SK-N-MC (cell line): ENCODE measurements around the gene SLC13A4.

Experiments used
- DNase-seq: peaks from one replicate; pipeline ENCODE4 v3.0.0-alpha.2; 2011; ENCODE audit warnings: low read depth, low spot score
- H3K27ac ChIP-seq: fragments of 200-600 bp; sonication (generic); 2 replicates; pipeline ENCODE4 v1.5.1; 2016; ENCODE audit warnings: mixed run types
- H3K36me3 ChIP-seq: fragments of 200-600 bp; sonication (generic); 2 replicates; pipeline ENCODE4 v1.6.1; 2017; ENCODE audit warnings: antibody characterized with exemption, low read length, mixed read lengths; ENCODE audit not compliant: insufficient read depth
- H3K4me3 ChIP-seq: fragments of 200-600 bp; sonication (generic); 2 replicates; pipeline ENCODE4 v1.5.1; 2016
- H3K9ac ChIP-seq: fragments of 200-600 bp; sonication (generic); 2 replicates; pipeline ENCODE4 v1.8.0; 2017; ENCODE audit warnings: mixed run types, mixed read lengths; ENCODE audit not compliant: insufficient read length
- H3K9me3 ChIP-seq: fragments of 200-600 bp; sonication (generic); 2 replicates; pipeline ENCODE4 v1.6.1; 2017; ENCODE audit warnings: low read depth, mild to moderate bottlenecking, antibody characterized with exemption, low read length, moderate library complexity, mixed read lengths
- EZH2 ChIP-seq: fragments of 200-600 bp; sonication (generic); IDR thresholded peaks from one replicate; pipeline ENCODE4 v1.6.1; 2017; ENCODE audit warnings: antibody characterized with exemption
- FOXP2 ChIP-seq: optimal IDR thresholded peaks from 2 replicates; pipeline ENCODE3; 2011; ENCODE audit warnings: mild to moderate bottlenecking, moderate library complexity; ENCODE audit not compliant: insufficient read depth; ENCODE audit errors: extremely low read length, control extremely low read depth
- POLR2AphosphoS5 ChIP-seq: IDR thresholded peaks from 2 replicates; pipeline ENCODE4 v1.6.1; 2012; ENCODE audit warnings: mild to moderate bottlenecking, low read depth, low read length, borderline replicate concordance

SLC13A4 gene

GRCh38 chr7:135729230-135729629 is 1.2 kb upstream of the SLC13A4 start:
- DNase-seq, result no peak
- no peak overlapping the region for H3K4me3 ChIP-seq
- TF ChIP-seq FOXP2 (no peak), POLR2AphosphoS5 (no peak), EZH2 (no peak)
- H3K9ac ChIP-seq, result no peak overlapping the region
- H3K27ac ChIP-seq, result no peak overlapping the region
- H3K9me3 ChIP-seq, result no peaks in the 10 kb centered on the region
- no peaks in the 10 kb centered on the region for H3K36me3 ChIP-seq

DNA sequence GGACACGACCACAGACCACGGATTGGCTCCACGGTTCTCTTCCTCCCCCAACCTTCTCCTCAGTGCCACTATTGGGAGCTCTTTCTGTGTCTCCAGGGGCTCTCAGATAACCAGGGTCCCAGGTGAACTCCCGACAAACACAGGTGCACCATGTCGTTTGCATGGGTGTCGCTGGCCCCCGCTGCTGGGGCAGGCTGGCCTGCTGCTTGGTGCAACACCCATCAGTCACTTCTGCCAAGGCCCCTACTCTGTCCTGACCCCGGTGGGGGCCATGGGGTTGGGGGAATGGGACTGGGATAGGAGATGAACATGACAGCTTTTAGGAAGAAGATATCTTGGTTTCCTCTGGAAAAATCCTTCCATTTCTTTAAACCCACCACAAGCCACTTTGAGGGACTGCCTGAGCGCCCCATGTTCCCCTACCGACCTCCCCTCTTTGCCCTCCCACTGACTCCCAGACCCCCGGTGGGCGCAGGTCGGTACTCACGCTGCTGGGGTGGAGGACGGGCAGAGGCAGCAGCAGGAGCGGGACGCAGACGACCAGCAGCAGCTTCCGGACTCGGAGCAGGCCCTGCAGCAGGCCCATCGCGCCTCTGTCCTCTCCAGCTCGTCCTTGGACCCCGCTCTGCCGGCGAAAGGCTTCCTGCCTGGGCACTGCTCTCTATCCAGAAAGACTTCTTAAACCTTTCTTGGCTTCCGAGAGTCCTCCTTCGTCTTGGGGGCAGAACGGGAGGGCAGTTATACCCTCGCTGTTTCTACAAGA is 894 bp downstream of the SLC13A4 start:
- Histone ChIP-seq H3K9ac (no peak overlapping the region), H3K4me3 (no peak overlapping the region), H3K36me3 (no peaks in the 10 kb centered on the region), H3K9me3 (no peaks in the 10 kb centered on the region), H3K27ac (no peak overlapping the region)
- DNase-seq, result no peak
- no peak for TF ChIP-seq POLR2AphosphoS5
- no peak for TF ChIP-seq EZH2
- no peak for TF ChIP-seq FOXP2

GRCh38 chr7:135726276-135726788 is 1.7 kb downstream of the SLC13A4 start:
- no peak overlapping the region for H3K27ac ChIP-seq
- no peaks in the 10 kb centered on the region for H3K36me3 ChIP-seq
- H3K9me3 ChIP-seq, result no peaks in the 10 kb centered on the region
- no peak overlapping the region for H3K4me3 ChIP-seq
- no peak for DNase-seq
- H3K9ac ChIP-seq, result no peak overlapping the region
- TF ChIP-seq FOXP2 (no peak), POLR2AphosphoS5 (no peak), EZH2 (no peak)

DNA sequence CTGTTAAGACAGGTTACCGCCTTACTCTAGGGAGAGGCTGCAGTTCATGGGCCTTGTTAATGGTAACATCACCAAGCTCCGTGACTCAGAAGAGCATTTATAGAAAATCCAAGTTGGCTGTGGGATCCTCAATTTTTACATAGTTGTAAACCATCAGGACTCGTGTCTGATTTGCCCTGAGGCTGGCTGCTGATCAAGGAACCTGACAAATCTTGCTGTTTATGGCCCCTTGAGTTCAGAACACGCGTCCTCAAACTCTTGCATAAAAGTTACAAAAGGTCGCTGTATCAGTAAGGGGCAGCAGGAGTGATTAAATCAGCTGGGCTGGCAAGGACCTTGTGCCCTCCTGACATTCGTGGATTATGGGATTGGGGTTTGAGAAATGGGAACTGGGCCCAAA is 4.6 kb downstream of the SLC13A4 start:
- Histone ChIP-seq H3K9me3 (no peaks in the 10 kb centered on the region), H3K9ac (no peak overlapping the region), H3K36me3 (no peaks in the 10 kb centered on the region), H3K27ac (no peak overlapping the region), H3K4me3 (no peak overlapping the region)
- TF ChIP-seq POLR2AphosphoS5 (no peak), FOXP2 (no peak), EZH2 (no peak)
- DNase-seq, result no peak

GRCh38 chr7:135721198-135721820 is 6.7 kb downstream of the SLC13A4 start:
- H3K36me3 ChIP-seq, result no peaks in the 10 kb centered on the region
- no peak overlapping the region for H3K9ac ChIP-seq
- H3K9me3 ChIP-seq, result no peaks in the 10 kb centered on the region
- no peak overlapping the region for H3K27ac ChIP-seq
- no peak overlapping the region for H3K4me3 ChIP-seq
- no peak for TF ChIP-seq FOXP2
- TF ChIP-seq POLR2AphosphoS5, result no peak
- no peak for TF ChIP-seq EZH2
- DNase-seq, result no peak

DNA sequence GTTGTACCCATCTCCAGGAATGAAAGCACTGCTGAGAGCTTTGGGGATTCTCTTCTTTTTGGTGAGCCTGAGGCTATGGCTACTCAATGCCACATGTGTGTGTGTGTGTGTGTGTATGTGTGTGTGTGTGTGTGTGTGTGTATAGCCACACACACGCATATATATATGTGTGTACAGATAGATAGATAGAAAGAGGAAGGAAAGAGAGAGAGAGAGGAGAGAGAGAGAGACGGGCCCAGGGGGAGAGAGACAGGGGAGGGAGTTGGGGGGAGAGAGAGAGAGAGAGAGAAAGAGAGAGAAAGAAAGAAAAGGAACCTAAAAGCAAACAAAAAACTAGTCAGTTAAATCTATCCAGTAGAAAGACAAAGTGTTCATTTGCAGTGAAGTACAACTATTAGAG is 8.3 kb downstream of the SLC13A4 start:
- TF ChIP-seq EZH2 (no peak), FOXP2 (no peak), POLR2AphosphoS5 (no peak)
- DNase-seq, result no peak
- H3K9me3 ChIP-seq, result no peaks in the 10 kb centered on the region
- no peak overlapping the region for H3K4me3 ChIP-seq
- no peak overlapping the region for H3K27ac ChIP-seq
- no peak overlapping the region for H3K9ac ChIP-seq
- H3K36me3 ChIP-seq, result no peaks in the 10 kb centered on the region

GRCh38 chr7:135718794-135719437 is 9.1 kb downstream of the SLC13A4 start:
- Histone ChIP-seq H3K36me3 (no peaks in the 10 kb centered on the region), H3K27ac (no peak overlapping the region), H3K9me3 (no peaks in the 10 kb centered on the region), H3K4me3 (no peak overlapping the region), H3K9ac (no peak overlapping the region)
- DNase-seq, result no peak
- no peak for TF ChIP-seq POLR2AphosphoS5
- no peak for TF ChIP-seq EZH2
- TF ChIP-seq FOXP2, result no peak

DNA sequence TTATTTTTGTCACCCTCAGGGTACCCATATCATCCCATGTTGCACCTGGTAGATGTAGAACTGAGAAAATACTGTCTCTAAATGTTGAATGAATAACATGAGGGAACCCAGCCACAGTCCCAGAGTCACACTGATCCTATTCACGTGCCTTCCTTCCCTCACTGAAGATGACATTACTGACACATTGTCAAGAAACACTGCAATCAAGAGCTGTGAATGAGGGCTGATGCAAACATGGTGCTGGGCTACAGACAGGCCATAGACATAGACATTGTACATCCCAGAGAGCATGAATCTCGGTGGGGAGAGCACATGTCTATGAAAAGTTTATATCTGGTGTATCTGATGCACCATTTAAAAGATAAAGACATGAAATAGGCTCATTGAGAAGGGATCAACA is 9.8 kb downstream of the SLC13A4 start:
- TF ChIP-seq EZH2 (no peak), POLR2AphosphoS5 (no peak), FOXP2 (no peak)
- H3K9ac ChIP-seq, result no peak overlapping the region

GRCh38 chr7:135717693-135718092 is 10.3 kb downstream of the SLC13A4 start:
- Histone ChIP-seq H3K4me3 (no peak overlapping the region), H3K9me3 (no peaks in the 10 kb centered on the region), H3K9ac (no peak overlapping the region), H3K36me3 (no peaks in the 10 kb centered on the region), H3K27ac (no peak overlapping the region)
- TF ChIP-seq FOXP2, result no peak
- TF ChIP-seq EZH2, result no peak
- no peak for TF ChIP-seq POLR2AphosphoS5
- DNase-seq, result no peak

More for the DNA sequence above, 9.8 kb downstream of the SLC13A4 start:
- Histone ChIP-seq H3K36me3 (no peaks in the 10 kb centered on the region), H3K4me3 (no peak overlapping the region), H3K9me3 (no peaks in the 10 kb centered on the region), H3K27ac (no peak overlapping the region)
- DNase-seq, result no peak
